WTC11 (cell line): Measurements from ENCODE around the gene LRMDA. TPM values are rescaled to one million over a fixed set of nuclear protein-coding genes. Genes with fewer than 3 reads are reported as not detected.

Source experiments
- ATAC-seq: fragments of 200-7000 bp; cut with Tn5 transposase; 2 replicates; pipeline ENCODE4 v1.10.0; 2021; ENCODE audit warnings: mild to moderate bottlenecking, moderate library complexity
- CTCF ChIA-PET: fragments of 300-600 bp; sonication (Branson Sonifier 250); formaldehyde crosslinking; loops from one replicate; lab custom pipeline; 2021; ENCODE audit warnings: antibody characterized with exemption; lab: Charles Lee
- POLR2A ChIA-PET: fragments of 350-600 bp; sonication (Branson Sonifier 250); formaldehyde crosslinking; loops from one replicate; lab custom pipeline; 2021; ENCODE audit warnings: antibody characterized with exemption; lab: Charles Lee
- DNase-seq: peaks from one replicate; pipeline ENCODE4 v3.0.0; 2021; ENCODE audit warnings: low spot score
- H3K27ac Mint-ChIP-seq: 2 replicates; pipeline ENCODE4 v1.8.0; 2021; ENCODE audit warnings: mixed read lengths
- H3K27me3 Mint-ChIP-seq: 2 replicates; pipeline ENCODE4 v1.8.0; 2021; ENCODE audit warnings: low read depth, mild to moderate bottlenecking, moderate library complexity, mixed read lengths
- H3K36me3 Mint-ChIP-seq: 2 replicates; pipeline ENCODE4 v1.8.0; 2021; ENCODE audit warnings: mixed read lengths
- H3K4me1 Mint-ChIP-seq: 2 replicates; pipeline ENCODE4 v1.8.0; 2022; ENCODE audit warnings: mixed read lengths
- H3K4me3 Mint-ChIP-seq: 2 replicates; pipeline ENCODE4 v1.8.0; 2021; ENCODE audit warnings: mild to moderate bottlenecking, moderate library complexity, mixed read lengths
- H3K9me3 Mint-ChIP-seq: 2 replicates; pipeline ENCODE4 v1.8.0; 2021; ENCODE audit warnings: mixed read lengths
- CBFB ChIP-seq: sonication (generic); formaldehyde crosslinking; IDR thresholded peaks from 2 replicates; pipeline ENCODE4 v1.8.1; 2022; ENCODE audit warnings: mild to moderate bottlenecking, low read depth, missing genetic modification reagents
- CREB1 ChIP-seq: sonication (generic); formaldehyde crosslinking; IDR thresholded peaks from 2 replicates; pipeline ENCODE4 v1.8.0; 2023; ENCODE audit warnings: mild to moderate bottlenecking, missing genetic modification reagents
- GTF2I ChIP-seq: fragments of 250-450 bp; sonication (Bioruptor Pico); conservative IDR thresholded peaks from 2 replicates; pipeline ENCODE4 v1.4.0; 2021; ENCODE audit warnings: mild to moderate bottlenecking
- MYBL2 ChIP-seq: sonication (generic); formaldehyde crosslinking; IDR thresholded peaks from 2 replicates; pipeline ENCODE4 v1.8.1; 2023; ENCODE audit warnings: mild to moderate bottlenecking, moderate library complexity, missing genetic modification reagents
- NFE2L1 ChIP-seq: sonication (generic); formaldehyde crosslinking; IDR thresholded peaks from 2 replicates; pipeline ENCODE4 v1.8.1; 2023; ENCODE audit warnings: missing genetic modification reagents
- NFYB ChIP-seq: sonication (generic); formaldehyde crosslinking; conservative IDR thresholded peaks from 2 replicates; pipeline ENCODE4 v1.8.0; 2022; ENCODE audit warnings: low read depth, missing genetic modification reagents
- ZNF138 ChIP-seq: sonication (generic); formaldehyde crosslinking; conservative IDR thresholded peaks from 2 replicates; pipeline ENCODE4 v1.8.1; 2022; ENCODE audit warnings: mild to moderate bottlenecking, moderate library complexity, missing genetic modification reagents
- ZNF263 ChIP-seq: sonication (generic); formaldehyde crosslinking; IDR thresholded peaks from 2 replicates; pipeline ENCODE4 v1.8.1; 2022; ENCODE audit warnings: low read depth, mild to moderate bottlenecking, moderate library complexity, missing genetic modification reagents
- total RNA-seq: library from RNA; stranded (reverse); gene quantifications from 3 replicates; pipeline ENCODE4 v1.2.3, GENCODE V29; 2021
- TF ChIP-seq, protein P1 (sequence below): sonication (generic); formaldehyde crosslinking; IDR thresholded peaks from 2 replicates; pipeline ENCODE4 v1.8.1; 2023; ENCODE audit warnings: mild to moderate bottlenecking, missing genetic modification reagents, moderate library complexity
- TF ChIP-seq, protein P2 (sequence below): sonication (generic); formaldehyde crosslinking; IDR thresholded peaks from 2 replicates; pipeline ENCODE4 v1.8.1; 2022; ENCODE audit warnings: low read depth, missing genetic modification reagents, borderline replicate concordance
- TF ChIP-seq, protein P3 (sequence below): sonication (generic); formaldehyde crosslinking; IDR thresholded peaks from 2 replicates; pipeline ENCODE4 v1.8.0; 2022; ENCODE audit warnings: mild to moderate bottlenecking, missing genetic modification reagents
- TF ChIP-seq, protein P4 (sequence below): sonication (generic); formaldehyde crosslinking; IDR thresholded peaks from 2 replicates; pipeline ENCODE4 v1.8.0; 2023; ENCODE audit warnings: missing genetic modification reagents, mild to moderate bottlenecking, borderline replicate concordance
- TF ChIP-seq, protein P5 (sequence below): sonication (generic); formaldehyde crosslinking; IDR thresholded peaks from 2 replicates; pipeline ENCODE4 v1.8.0; 2022; ENCODE audit warnings: mild to moderate bottlenecking, missing genetic modification reagents

The LRMDA gene
- total RNA-seq, 1 experiment from 2014 or later = 0.92 TPM

DNA sequence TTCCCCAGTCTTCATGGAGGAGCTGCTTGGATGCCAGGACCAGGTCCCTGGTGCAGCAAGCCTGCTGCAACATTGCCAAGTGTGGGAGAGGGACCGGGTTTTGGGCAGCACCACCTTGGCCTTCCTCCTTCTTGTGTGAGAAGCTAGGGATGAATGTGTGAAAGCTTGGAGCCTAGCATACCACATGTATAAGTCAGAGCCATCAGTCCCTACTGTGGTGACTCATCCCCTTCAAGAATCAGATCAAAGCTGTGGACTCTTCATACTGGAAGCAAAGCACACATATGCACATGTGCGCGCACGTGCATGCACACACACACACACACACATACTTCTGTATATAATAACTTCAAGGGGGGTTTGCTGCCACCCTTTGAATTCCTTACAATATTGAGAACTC is 527.8 kb downstream of the LRMDA start:
- POLR2A ChIA-PET = no interaction called here
- Mint-ChIP-seq H3K9me3 (peaks cover 10% of the 10 kb centered on the region), H3K36me3 (no peaks in the 10 kb centered on the region), H3K4me1 (peaks cover 2% of the 10 kb centered on the region; the same call in 1 of the 2 replicates), H3K4me3 (no peak overlapping the region), H3K27me3 (peaks cover 3% of the 10 kb centered on the region), H3K27ac (no peak overlapping the region)
- ATAC-seq = no peak
- no peak for TF ChIP-seq GTF2I (CRISPR knock-in tag)
- TF ChIP-seq NFE2L1 (CRISPR knock-in tag) = no peak
- TF ChIP-seq, protein P1, sequence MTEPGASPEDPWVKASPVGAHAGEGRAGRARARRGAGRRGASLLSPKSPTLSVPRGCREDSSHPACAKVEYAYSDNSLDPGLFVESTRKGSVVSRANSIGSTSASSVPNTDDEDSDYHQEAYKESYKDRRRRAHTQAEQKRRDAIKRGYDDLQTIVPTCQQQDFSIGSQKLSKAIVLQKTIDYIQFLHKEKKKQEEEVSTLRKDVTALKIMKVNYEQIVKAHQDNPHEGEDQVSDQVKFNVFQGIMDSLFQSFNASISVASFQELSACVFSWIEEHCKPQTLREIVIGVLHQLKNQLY (CRISPR knock-in tag) = no peak
- no peak for TF ChIP-seq ZNF138 (CRISPR knock-in tag)
- CTCF ChIA-PET = no interaction called here
- no peak for DNase-seq

DNA sequence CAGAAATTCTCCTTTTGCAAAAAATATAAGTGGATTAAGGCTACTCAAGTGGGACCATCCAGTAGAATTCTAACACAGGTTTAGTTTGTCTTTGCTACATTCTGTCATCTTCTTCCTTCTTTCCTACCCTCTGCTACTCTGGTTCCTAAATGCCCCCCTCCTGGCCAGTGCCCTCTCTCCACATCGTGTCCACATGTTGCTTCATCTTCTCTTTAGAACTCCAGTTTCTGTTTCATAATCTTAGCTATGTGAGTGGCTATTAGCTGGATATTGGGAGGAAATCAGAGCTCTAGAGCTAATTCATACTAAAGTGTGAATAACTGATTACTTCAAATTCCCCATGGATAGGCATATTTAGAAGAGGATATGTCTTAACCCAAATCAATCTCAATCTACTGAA is 528.5 kb downstream of the LRMDA start:
- ChIA-PET POLR2A (no interaction called here), CTCF (no interaction called here)
- no peak for DNase-seq
- TF ChIP-seq NFYB (CRISPR knock-in tag) = no peak
- TF ChIP-seq GTF2I (CRISPR knock-in tag) = no peak
- TF ChIP-seq CREB1 = no peak
- TF ChIP-seq, protein P2, sequence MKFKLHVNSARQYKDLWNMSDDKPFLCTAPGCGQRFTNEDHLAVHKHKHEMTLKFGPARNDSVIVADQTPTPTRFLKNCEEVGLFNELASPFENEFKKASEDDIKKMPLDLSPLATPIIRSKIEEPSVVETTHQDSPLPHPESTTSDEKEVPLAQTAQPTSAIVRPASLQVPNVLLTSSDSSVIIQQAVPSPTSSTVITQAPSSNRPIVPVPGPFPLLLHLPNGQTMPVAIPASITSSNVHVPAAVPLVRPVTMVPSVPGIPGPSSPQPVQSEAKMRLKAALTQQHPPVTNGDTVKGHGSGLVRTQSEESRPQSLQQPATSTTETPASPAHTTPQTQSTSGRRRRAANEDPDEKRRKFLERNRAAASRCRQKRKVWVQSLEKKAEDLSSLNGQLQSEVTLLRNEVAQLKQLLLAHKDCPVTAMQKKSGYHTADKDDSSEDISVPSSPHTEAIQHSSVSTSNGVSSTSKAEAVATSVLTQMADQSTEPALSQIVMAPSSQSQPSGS (CRISPR knock-in tag) = no peak
- TF ChIP-seq, protein P3, sequence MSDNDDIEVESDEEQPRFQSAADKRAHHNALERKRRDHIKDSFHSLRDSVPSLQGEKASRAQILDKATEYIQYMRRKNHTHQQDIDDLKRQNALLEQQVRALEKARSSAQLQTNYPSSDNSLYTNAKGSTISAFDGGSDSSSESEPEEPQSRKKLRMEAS (CRISPR knock-in tag) = no peak
- TF ChIP-seq MYBL2 (CRISPR knock-in tag) = no peak
- no peak for TF ChIP-seq ZNF263 (CRISPR knock-in tag)
- TF ChIP-seq, protein P4, sequence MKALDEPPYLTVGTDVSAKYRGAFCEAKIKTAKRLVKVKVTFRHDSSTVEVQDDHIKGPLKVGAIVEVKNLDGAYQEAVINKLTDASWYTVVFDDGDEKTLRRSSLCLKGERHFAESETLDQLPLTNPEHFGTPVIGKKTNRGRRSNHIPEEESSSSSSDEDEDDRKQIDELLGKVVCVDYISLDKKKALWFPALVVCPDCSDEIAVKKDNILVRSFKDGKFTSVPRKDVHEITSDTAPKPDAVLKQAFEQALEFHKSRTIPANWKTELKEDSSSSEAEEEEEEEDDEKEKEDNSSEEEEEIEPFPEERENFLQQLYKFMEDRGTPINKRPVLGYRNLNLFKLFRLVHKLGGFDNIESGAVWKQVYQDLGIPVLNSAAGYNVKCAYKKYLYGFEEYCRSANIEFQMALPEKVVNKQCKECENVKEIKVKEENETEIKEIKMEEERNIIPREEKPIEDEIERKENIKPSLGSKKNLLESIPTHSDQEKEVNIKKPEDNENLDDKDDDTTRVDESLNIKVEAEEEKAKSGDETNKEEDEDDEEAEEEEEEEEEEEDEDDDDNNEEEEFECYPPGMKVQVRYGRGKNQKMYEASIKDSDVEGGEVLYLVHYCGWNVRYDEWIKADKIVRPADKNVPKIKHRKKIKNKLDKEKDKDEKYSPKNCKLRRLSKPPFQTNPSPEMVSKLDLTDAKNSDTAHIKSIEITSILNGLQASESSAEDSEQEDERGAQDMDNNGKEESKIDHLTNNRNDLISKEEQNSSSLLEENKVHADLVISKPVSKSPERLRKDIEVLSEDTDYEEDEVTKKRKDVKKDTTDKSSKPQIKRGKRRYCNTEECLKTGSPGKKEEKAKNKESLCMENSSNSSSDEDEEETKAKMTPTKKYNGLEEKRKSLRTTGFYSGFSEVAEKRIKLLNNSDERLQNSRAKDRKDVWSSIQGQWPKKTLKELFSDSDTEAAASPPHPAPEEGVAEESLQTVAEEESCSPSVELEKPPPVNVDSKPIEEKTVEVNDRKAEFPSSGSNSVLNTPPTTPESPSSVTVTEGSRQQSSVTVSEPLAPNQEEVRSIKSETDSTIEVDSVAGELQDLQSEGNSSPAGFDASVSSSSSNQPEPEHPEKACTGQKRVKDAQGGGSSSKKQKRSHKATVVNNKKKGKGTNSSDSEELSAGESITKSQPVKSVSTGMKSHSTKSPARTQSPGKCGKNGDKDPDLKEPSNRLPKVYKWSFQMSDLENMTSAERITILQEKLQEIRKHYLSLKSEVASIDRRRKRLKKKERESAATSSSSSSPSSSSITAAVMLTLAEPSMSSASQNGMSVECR (CRISPR knock-in tag) = no peak
- TF ChIP-seq, protein P5, sequence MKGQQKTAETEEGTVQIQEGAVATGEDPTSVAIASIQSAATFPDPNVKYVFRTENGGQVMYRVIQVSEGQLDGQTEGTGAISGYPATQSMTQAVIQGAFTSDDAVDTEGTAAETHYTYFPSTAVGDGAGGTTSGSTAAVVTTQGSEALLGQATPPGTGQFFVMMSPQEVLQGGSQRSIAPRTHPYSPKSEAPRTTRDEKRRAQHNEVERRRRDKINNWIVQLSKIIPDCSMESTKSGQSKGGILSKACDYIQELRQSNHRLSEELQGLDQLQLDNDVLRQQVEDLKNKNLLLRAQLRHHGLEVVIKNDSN = no peak
- peaks cover 3% of the 10 kb centered on the region for H3K27me3 Mint-ChIP-seq
- H3K36me3 Mint-ChIP-seq = no peaks in the 10 kb centered on the region
- H3K4me1 Mint-ChIP-seq = peaks cover 2% of the 10 kb centered on the region; the same call in 1 of the 2 replicates
- H3K4me3 Mint-ChIP-seq = no peak overlapping the region
- ATAC-seq = no peak
- H3K27ac Mint-ChIP-seq = no peak overlapping the region
- H3K9me3 Mint-ChIP-seq = peaks cover 10% of the 10 kb centered on the region

DNA sequence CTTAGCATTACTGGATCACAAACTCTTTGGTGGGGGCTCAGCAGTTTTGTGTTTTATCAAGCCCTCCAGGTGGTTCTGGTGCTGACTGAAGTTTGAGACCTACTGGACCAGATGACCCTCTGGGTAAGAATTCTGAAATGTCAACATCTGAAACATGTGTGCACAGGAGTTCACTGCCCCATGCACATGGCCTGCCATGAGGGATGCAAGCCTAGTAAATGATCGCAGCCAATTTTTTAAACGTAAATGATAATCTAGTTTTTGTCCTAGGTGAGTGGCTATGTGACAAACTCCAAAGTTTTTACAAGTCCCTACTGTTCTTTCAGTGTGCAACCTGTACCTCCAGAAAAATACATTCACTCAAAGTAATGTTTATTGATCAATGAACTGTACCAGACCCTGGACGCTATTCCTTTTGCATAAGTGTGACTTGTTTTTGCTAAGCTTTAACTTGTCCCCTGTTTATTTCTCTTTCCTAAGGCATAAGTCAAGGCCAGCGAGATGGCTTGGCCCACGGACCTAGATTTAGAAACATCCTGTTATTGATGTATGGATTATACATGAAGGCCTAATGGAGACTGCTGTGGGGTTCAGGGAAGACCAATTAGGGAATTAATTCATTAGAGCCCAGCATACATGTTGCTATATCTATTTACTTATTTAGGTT is 531.1 kb downstream of the LRMDA start:
- CTCF ChIA-PET = no interaction called here
- peaks cover 11% of the 10 kb centered on the region for H3K4me1 Mint-ChIP-seq
- POLR2A ChIA-PET = no interaction called here
- TF ChIP-seq CBFB (CRISPR knock-in tag) = no peak
- DNase-seq = no peak
- ATAC-seq = no peak
- H3K4me3 Mint-ChIP-seq = no peak overlapping the region
- H3K27me3 Mint-ChIP-seq = peaks cover 9% of the 10 kb centered on the region
- H3K36me3 Mint-ChIP-seq = no peaks in the 10 kb centered on the region
- no peak overlapping the region for H3K27ac Mint-ChIP-seq
- H3K9me3 Mint-ChIP-seq = peaks cover 6% of the 10 kb centered on the region; the same call in 1 of the 2 replicates
